GM21737 (cell line): ENCODE data around the gene OR2M7.
"Not testable (repeated sequence)": the region's sequence is repeated elsewhere in the genome, so short reads cannot be mapped to it uniquely, and the experiment has no call there.

ENCODE experiments used
- ATAC-seq: cut with Tn5 transposase; IDR thresholded peaks from one replicate; pipeline ENCODE4 v1.9.1; 2021; ENCODE audit warnings: mild to moderate bottlenecking, moderate library complexity; ENCODE audit not compliant: unreplicated experiment

Gene OR2M7

GRCh38 chr1:248324468-248324867, at the start of gene OR2M7:
OR2M7 (minus strand) TSS chr1:248324568; CDS start chr1:248324568, 0 bp downstream.
- no peak for ATAC-seq

GRCh38 chr1:248373761-248374160, 49.4 kb upstream of the OR2M7 start:
- no peak for ATAC-seq

GRCh38 chr1:248372394-248372793, 48.0 kb upstream of the OR2M7 start:
- no peak for ATAC-seq

- no peak for ATAC-seq
These were observed 42.2 kb upstream of the OR2M7 start for GRCh38 chr1:248366609-248367008.

- no peak for ATAC-seq
These were observed 36.9 kb upstream of the OR2M7 start, which contains the start of gene OR2T4 for GRCh38 chr1:248361121-248361715. OR2T4 (plus strand) TSS chr1:248361665; CDS start chr1:248361665, 0 bp downstream.

GRCh38 chr1:248359415-248359814, 35.0 kb upstream of the OR2M7 start:
- no peak for ATAC-seq

GRCh38 chr1:248348475-248348874, 24.1 kb upstream of the OR2M7 start, which contains the start of gene OR14C36:
OR14C36 (plus strand) TSS chr1:248348775; CDS start chr1:248348775, 0 bp downstream.
- no peak for ATAC-seq

GRCh38 chr1:248343451-248343850, 19.1 kb upstream of the OR2M7 start:
- no peak for ATAC-seq

- ATAC-seq: no peak
These were observed 7.6 kb downstream of the OR2M7 start for GRCh38 chr1:248316796-248317195.

- not testable (repeated sequence) for ATAC-seq
These were observed 17.6 kb downstream of the OR2M7 start for GRCh38 chr1:248306740-248307139.

- no peak for ATAC-seq
These were observed 18.3 kb downstream of the OR2M7 start for GRCh38 chr1:248306103-248306502.

GRCh38 chr1:248305672-248306071, 18.7 kb downstream of the OR2M7 start:
- not testable (repeated sequence) for ATAC-seq

- ATAC-seq: no peak
These were observed 21.0 kb downstream of the OR2M7 start, which contains the start of gene OR2T12 for GRCh38 chr1:248303324-248303723. OR2T12 (minus strand) TSS chr1:248303424; CDS start chr1:248295578, 7,846 bp downstream.

GRCh38 chr1:248288391-248288790, 36.0 kb downstream of the OR2M7 start:
- ATAC-seq: no peak

- no peak for ATAC-seq
These were observed 46.5 kb downstream of the OR2M7 start, which contains the start of gene OR2T33 for GRCh38 chr1:248277876-248278275. OR2T33 (minus strand) TSS chr1:248277976; CDS start chr1:248273814, 4,162 bp downstream.
